Articular chondrocyte of knee joint (primary cell): Measurements from ENCODE around the gene PTTG1IP. TPM values are rescaled to one million over a fixed set of nuclear protein-coding genes. Genes with fewer than 3 reads are reported as not detected.

Source experiments
- total RNA-seq: library from RNA; depleted of rRNA; stranded (reverse); fragments of >200 nt; gene quantifications from 2 replicates; pipeline ENCODE4 v1.2.3, GENCODE V29; 2012

Gene PTTG1IP, protein sequence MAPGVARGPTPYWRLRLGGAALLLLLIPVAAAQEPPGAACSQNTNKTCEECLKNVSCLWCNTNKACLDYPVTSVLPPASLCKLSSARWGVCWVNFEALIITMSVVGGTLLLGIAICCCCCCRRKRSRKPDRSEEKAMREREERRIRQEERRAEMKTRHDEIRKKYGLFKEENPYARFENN
- 535 and 631 TPM in 2 replicates for total RNA-seq

GRCh38 chr21:44873356-44874239 is at the start of gene PTTG1IP:
Gene PTTG1IP, minus strand, starts transcription at chr21:44873690. Its CDS starts 74 bp downstream, at chr21:44873616.

GRCh38 chr21:44920694-44921604 is 47.5 kb upstream of the PTTG1IP start, which contains the start of gene ITGB2:
Gene ITGB2, minus strand, starts transcription at chr21:44920899. Its CDS starts 10,117 bp downstream, at chr21:44910782.

GRCh38 chr21:44817914-44818639 is 55.4 kb downstream of the PTTG1IP start, which contains the start of gene SUMO3:
Gene SUMO3, minus strand, starts transcription at chr21:44818062. Its CDS starts 94 bp downstream, at chr21:44817968.

DNA sequence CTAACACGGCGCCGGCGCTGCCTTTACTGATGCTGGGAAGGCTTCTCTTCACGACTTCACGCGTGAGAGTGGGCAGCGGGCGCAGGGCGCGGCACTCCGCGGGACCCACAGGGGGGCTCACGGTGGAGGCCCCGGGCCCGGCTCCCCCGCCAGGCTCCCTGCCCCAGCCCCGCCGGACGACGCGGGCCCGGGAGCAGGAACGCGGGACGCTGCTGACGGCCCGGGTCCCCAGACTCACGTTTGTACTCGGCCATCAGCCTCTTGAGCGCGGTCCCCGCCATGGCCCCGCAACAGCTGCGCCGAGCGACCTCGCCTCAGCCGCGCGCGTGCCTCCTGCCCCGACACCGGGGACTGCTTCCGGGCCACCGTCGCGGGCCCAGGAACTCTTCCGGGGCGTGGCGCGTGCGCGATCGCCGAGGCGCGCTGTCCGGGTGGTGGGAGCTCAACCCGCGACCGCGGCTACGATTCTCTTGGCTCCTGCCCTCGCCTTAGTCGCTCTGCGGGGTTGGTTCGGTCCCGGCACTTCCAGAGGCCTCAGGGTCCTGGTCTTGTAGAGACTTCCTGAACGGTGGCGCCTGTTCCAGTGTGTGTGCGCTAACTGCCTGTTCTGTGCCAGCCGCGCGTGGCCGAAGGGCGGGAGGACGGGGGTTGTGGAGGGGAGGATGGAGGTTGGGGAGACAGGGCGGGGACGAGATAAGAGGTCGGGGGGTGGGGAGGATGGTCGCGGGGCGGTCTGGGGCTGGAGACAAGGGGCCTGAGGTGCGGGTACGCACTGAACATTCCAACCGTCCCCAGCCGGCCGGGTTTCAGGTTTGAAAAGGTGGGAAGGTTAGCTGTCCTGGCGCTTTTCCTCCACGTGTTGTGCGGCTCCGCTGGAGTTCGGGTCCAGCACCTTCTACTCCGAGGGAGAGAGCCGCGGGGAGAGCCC is 71.8 kb downstream of the PTTG1IP start, which contains the start of gene UBE2G2:
Gene UBE2G2 (minus strand): TSS at position 353 of the 928 bp plus-strand sequence. CDS start 72 bp downstream, at position 281.

Other genes with a start within 250 kb of the PTTG1IP start
- gene KRTAP10-9, start 246.6 kb downstream of the PTTG1IP start, total RNA-seq = not detected in 2 replicates
- gene KRTAP10-10, start 236.3 kb downstream of the PTTG1IP start, total RNA-seq = not detected in 2 replicates
- not detected in 2 replicates for gene KRTAP10-11, start 227.3 kb downstream of the PTTG1IP start, total RNA-seq
- not detected in 2 replicates for gene KRTAP12-4, start 219.0 kb downstream of the PTTG1IP start, total RNA-seq
- not detected in 2 replicates for gene KRTAP12-3, start 215.8 kb downstream of the PTTG1IP start, total RNA-seq
- not detected in 2 replicates for gene KRTAP12-2, start 206.8 kb downstream of the PTTG1IP start, total RNA-seq
- not detected in 2 replicates for gene KRTAP12-1, start 191.5 kb downstream of the PTTG1IP start, total RNA-seq
- gene KRTAP10-12, start 176.5 kb downstream of the PTTG1IP start, total RNA-seq = not detected in 2 replicates
- gene TSPEAR, start 162.1 kb downstream of the PTTG1IP start, total RNA-seq = not detected in 2 replicates
- 71.1 and 86.4 TPM in 2 replicates for gene UBE2G2, start 71.9 kb downstream of the PTTG1IP start, total RNA-seq
- 95.3 and 114 TPM in 2 replicates for gene SUMO3, start 55.6 kb downstream of the PTTG1IP start, total RNA-seq
- 5.9 and 19.7 TPM in 2 replicates for gene ITGB2, start 47.2 kb upstream of the PTTG1IP start, total RNA-seq
- 11.5 and 15.0 TPM in 2 replicates for gene SLX9, start 66.3 kb upstream of the PTTG1IP start, total RNA-seq
- gene ADARB1, start 200.9 kb upstream of the PTTG1IP start, total RNA-seq = 16.5 and 20.4 TPM in 2 replicates